Measurements from ENCODE around the gene DTD2.

DNA sequence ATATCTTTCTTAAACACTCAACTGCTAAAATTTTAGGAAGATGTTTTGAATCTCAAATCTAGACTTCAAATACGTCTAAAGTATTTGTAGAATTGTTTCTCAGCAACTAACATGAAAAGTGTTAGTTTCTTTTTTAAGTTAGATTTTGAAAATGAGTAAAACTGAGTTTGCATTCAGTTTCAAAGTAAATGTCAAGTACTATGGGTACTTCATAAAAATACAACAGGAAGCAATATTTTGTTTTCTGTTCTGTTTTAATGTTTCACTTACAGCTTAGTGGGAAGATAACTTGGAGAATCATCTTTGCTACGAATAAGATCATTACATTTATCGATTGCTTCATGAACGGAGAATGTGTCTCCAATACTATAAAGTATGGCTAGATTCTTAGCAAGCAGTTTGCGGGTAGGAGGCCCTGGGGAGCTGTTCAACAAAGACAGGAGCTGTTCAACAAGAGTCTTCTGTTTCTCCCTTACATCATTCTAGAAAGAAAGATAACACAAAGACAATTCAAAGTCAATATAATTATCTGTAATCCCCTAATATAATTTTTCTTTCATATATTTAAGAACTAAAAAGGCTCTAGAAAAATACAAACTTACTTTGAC is 57.2 kb downstream of the DTD2 start:
- TF ChIP-seq CTCF (IDR thresholded peaks at IDR 0.05), result no peak
- no peak for TF ChIP-seq TCF7L2 (IDR thresholded peaks at IDR 0.05; ENCODE audit: low read depth, low read length)
- no peak for TF ChIP-seq POLR2AphosphoS5 (IDR thresholded peaks at IDR 0.05; ENCODE audit: low read depth, low read length)
- no peak for TF ChIP-seq REST (IDR thresholded peaks at IDR 0.05; ENCODE audit: insufficient read depth in 1 of 2, low read depth in 2 of 2, low read length in 1 of 2)
